ENCODE data around the gene RBM26.

DNA sequence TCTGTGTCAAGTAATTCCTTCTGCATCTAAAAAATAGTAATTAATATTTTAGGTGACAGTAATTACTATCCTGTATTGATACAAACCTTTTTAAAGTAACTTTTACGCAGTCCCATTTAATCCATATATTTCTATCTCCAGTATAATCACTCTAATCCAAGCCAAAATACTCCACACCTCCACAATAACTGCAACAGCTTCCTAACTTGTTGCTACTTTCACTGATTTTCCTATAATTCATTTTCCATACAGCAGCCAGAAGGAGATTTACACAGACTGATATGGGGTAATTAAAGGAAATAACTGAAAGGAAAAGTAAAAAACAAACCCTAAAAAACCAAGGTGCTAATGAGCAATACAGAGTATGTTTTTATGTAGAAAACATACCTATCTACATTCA, 64.9 kb downstream of the RBM26 start:
- TF ChIP-seq RAD21 (IDR thresholded peaks at IDR 0.05; ENCODE audit: low read depth) (no peak), EGR1 (IDR thresholded peaks at IDR 0.05) (no peak), CREB1 (IDR thresholded peaks at IDR 0.05; ENCODE audit: low read depth) (no peak), CEBPB (IDR thresholded peaks at IDR 0.05) (no peak), REST (IDR thresholded peaks at IDR 0.05; ENCODE audit: low read depth) (no peak), TAF1 (IDR thresholded peaks at IDR 0.05; ENCODE audit: low read depth) (no peak), YY1 (IDR thresholded peaks at IDR 0.05; ENCODE audit: low read depth) (no peak), EP300 (IDR thresholded peaks at IDR 0.05; ENCODE audit: borderline replicate concordance) (no peak), NFIC (IDR thresholded peaks at IDR 0.05) (no peak), ZBTB7A (IDR thresholded peaks at IDR 0.05; ENCODE audit: low read depth) (no peak), TCF12 (IDR thresholded peaks at IDR 0.05; ENCODE audit: low read depth) (no peak)
- TF ChIP-seq, protein P1, sequence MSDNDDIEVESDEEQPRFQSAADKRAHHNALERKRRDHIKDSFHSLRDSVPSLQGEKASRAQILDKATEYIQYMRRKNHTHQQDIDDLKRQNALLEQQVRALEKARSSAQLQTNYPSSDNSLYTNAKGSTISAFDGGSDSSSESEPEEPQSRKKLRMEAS (IDR thresholded peaks at IDR 0.05) = no peak
- TF ChIP-seq, protein P2, sequence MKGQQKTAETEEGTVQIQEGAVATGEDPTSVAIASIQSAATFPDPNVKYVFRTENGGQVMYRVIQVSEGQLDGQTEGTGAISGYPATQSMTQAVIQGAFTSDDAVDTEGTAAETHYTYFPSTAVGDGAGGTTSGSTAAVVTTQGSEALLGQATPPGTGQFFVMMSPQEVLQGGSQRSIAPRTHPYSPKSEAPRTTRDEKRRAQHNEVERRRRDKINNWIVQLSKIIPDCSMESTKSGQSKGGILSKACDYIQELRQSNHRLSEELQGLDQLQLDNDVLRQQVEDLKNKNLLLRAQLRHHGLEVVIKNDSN (IDR thresholded peaks at IDR 0.05) = no peak
